KMS-11 (cell line): ENCODE data around the gene DIAPH3.

Experiments
- H2AFZ ChIP-seq: fragments of 200-600 bp; sonication (generic); 2 replicates; pipeline ENCODE4 v1.6.1; 2016; ENCODE audit warnings: antibody characterized with exemption, mixed run types, low read depth
- H3K27ac ChIP-seq: fragments of 200-600 bp; sonication (generic); 2 replicates; pipeline ENCODE4 v1.6.1; 2016; ENCODE audit warnings: mild to moderate bottlenecking, mixed run types
- H3K27me3 ChIP-seq: fragments of 200-600 bp; sonication (generic); 2 replicates; pipeline ENCODE4 v1.6.1; 2017; ENCODE audit warnings: mild to moderate bottlenecking, low read depth, mixed run types, moderate library complexity; ENCODE audit not compliant: insufficient read depth
- H3K36me3 ChIP-seq: fragments of 200-600 bp; sonication (generic); 2 replicates; pipeline ENCODE4 v1.6.1; 2017; ENCODE audit warnings: mild to moderate bottlenecking, mixed run types; ENCODE audit not compliant: insufficient read depth
- H3K4me1 ChIP-seq: fragments of 200-600 bp; sonication (generic); 2 replicates; pipeline ENCODE4 v1.6.1; 2016; ENCODE audit warnings: mild to moderate bottlenecking, low read depth, mixed run types; ENCODE audit not compliant: poor library complexity, severe bottlenecking
- H3K4me2 ChIP-seq: fragments of 200-600 bp; sonication (generic); 2 replicates; pipeline ENCODE4 v1.7.0; 2016; ENCODE audit warnings: mild to moderate bottlenecking, mixed run types
- H3K4me3 ChIP-seq: fragments of 200-600 bp; sonication (generic); IDR thresholded peaks from 2 replicates; pipeline ENCODE4 v1.6.1; 2017; ENCODE audit warnings: low read depth, low read length, mixed read lengths; ENCODE audit not compliant: insufficient read depth
- H3K79me2 ChIP-seq: fragments of 200-600 bp; sonication (generic); 2 replicates; pipeline ENCODE4 v1.6.1; 2016; ENCODE audit warnings: low read depth, mixed run types; ENCODE audit not compliant: insufficient read depth
- H3K9ac ChIP-seq: fragments of 200-600 bp; sonication (generic); 2 replicates; pipeline ENCODE4 v1.6.1; 2016; ENCODE audit warnings: mild to moderate bottlenecking, mixed run types
- H4K20me1 ChIP-seq: fragments of 200-600 bp; sonication (generic); 2 replicates; pipeline ENCODE4 v1.6.1; 2016; ENCODE audit warnings: mild to moderate bottlenecking, mixed run types; ENCODE audit not compliant: insufficient read depth
- TF ChIP-seq, protein P1 (sequence below): fragments of 200-600 bp; sonication (generic); conservative IDR thresholded peaks from 2 replicates; pipeline ENCODE4 v1.6.1; 2017; ENCODE audit warnings: low read depth, mild to moderate bottlenecking, antibody characterized with exemption, low read length, moderate library complexity, mixed read lengths

DIAPH3 gene

DNA sequence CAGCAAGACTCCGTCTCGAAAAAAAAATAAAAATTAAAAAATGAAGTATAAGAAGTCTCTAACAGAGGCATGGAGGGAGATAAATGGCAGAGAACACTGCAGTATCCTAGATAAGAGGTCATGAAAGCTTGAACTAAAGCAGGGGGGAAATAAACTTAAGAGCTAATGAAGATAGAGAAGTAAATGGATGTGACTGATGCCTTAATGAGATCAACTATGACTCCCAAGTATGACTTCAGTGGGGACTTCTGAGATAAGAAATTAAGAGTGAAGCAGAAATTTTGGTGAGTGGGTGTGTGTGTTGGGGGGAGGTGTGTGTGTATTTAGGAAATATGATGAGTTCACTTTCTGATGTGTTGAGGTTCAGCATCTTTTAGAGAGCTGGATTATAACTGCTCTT lies 55.1 kb downstream of the DIAPH3 start:
- Histone ChIP-seq H3K27me3 (no peaks in the 10 kb centered on the region), H3K4me3 (no peak overlapping the region), H3K79me2 (no peaks in the 10 kb centered on the region), H4K20me1 (no peaks in the 10 kb centered on the region), H2AFZ (no peak overlapping the region), H3K9ac (no peak overlapping the region), H3K4me2 (no peak overlapping the region), H3K4me1 (no peaks in the 10 kb centered on the region), H3K27ac (no peak overlapping the region), H3K36me3 (no peaks in the 10 kb centered on the region)
- TF ChIP-seq, protein P1, sequence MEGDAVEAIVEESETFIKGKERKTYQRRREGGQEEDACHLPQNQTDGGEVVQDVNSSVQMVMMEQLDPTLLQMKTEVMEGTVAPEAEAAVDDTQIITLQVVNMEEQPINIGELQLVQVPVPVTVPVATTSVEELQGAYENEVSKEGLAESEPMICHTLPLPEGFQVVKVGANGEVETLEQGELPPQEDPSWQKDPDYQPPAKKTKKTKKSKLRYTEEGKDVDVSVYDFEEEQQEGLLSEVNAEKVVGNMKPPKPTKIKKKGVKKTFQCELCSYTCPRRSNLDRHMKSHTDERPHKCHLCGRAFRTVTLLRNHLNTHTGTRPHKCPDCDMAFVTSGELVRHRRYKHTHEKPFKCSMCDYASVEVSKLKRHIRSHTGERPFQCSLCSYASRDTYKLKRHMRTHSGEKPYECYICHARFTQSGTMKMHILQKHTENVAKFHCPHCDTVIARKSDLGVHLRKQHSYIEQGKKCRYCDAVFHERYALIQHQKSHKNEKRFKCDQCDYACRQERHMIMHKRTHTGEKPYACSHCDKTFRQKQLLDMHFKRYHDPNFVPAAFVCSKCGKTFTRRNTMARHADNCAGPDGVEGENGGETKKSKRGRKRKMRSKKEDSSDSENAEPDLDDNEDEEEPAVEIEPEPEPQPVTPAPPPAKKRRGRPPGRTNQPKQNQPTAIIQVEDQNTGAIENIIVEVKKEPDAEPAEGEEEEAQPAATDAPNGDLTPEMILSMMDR: no peak

DNA sequence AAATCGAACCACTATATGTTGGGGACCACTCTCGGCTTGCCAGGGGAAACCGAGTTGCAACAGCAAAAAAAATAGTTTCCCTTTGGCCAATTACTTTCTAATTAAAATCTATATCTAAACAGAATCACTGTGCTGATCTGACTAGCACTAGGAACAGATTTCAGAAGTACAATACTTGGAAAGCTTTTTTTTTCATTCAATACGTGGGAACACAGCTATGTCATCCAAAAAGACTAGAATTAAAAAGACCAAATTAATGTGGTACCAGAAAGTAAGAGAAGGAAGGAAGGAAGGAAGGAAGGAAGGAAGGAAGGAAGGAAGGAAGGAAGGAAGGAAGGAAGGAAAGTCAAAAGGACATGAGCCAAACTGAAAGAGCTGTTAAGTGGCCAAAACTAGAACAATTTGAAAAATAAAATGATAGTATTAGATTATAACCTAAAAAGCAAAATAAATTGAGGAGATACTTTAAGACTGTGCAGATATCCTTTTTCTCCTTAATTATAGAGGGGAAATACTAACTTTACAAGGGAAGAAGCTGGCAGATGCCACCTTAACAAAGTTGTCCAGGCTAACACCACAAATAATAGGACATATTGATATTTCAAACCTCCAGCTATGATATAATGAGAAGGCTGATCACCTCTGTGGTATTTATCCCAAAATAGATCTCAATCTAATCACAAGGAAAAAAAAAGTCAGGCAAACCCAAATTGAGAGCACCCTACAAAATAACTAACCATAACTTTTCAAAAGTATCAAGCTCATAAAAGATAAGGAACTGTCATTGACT lies 63.9 kb downstream of the DIAPH3 start:
- Histone ChIP-seq H3K9ac (no peak overlapping the region), H2AFZ (no peak overlapping the region), H3K4me1 (no peaks in the 10 kb centered on the region), H3K79me2 (no peaks in the 10 kb centered on the region), H3K4me2 (no peak overlapping the region), H3K4me3 (no peak overlapping the region), H3K27me3 (no peaks in the 10 kb centered on the region), H3K27ac (no peak overlapping the region), H3K36me3 (no peaks in the 10 kb centered on the region), H4K20me1 (no peaks in the 10 kb centered on the region)
- TF ChIP-seq, protein P1: no peak

DNA sequence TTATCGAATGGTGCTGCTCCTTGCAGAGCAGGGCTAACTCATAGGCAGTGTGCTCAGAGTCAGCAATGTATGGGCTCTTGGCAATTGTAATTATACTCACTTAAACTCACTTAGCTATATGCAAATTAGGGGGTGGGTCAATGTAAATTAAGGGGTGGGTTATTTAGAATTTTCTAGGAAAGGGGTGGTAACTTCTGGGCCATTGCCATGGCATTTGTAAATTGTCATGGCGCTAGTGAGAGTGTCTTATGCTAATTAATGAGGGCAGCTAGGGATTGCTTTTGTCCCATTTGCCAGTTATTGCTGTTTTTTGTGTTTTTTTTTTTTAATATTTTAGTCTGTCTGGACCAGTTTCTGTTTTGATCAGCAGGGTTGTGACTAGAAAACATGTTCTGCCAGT lies 68.4 kb downstream of the DIAPH3 start:
- Histone ChIP-seq H2AFZ (no peak overlapping the region), H3K79me2 (no peaks in the 10 kb centered on the region), H3K9ac (no peak overlapping the region), H3K36me3 (no peaks in the 10 kb centered on the region), H3K4me1 (no peaks in the 10 kb centered on the region), H3K27me3 (no peaks in the 10 kb centered on the region), H3K4me3 (no peak overlapping the region), H3K4me2 (no peak overlapping the region), H4K20me1 (no peaks in the 10 kb centered on the region), H3K27ac (no peak overlapping the region)
- TF ChIP-seq, protein P1: no peak

DNA sequence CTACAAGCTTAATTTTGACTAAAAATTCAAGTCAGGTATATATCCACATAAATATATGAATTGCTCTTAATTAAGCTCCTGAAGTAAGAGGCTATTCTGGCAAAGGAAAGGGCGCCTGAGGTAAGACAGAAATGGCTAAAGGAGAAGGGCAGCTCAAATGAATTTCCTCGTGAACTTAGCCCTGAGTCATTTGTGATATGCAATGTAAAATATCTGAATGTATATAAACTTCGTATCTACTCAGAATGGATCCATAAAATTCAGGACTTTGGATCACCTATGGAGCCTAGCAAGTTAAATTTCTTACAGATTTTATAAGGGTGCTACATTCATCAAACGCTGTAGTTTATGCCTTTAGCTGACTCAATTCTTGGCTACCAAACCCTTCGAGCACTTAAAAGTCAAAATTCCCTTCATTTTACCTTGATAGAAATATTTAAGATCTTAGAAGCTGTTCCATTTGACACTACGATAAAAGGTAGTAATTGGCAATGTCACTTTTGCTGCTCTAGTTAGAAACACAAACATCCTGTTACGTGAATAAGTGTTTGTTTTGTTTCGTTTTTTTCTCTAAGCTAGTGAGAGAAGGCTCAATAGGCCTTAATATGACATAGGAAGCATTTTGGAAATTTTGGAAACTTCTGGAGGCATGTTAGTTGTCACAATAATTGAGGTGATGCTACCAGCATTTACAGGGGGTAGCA lies 69.2 kb downstream of the DIAPH3 start:
- TF ChIP-seq, protein P1: no peak
- Histone ChIP-seq H3K4me3 (no peak overlapping the region), H3K36me3 (no peaks in the 10 kb centered on the region), H2AFZ (no peak overlapping the region), H4K20me1 (no peaks in the 10 kb centered on the region), H3K4me2 (no peak overlapping the region), H3K79me2 (no peaks in the 10 kb centered on the region), H3K4me1 (no peaks in the 10 kb centered on the region), H3K9ac (no peak overlapping the region), H3K27ac (no peak overlapping the region), H3K27me3 (no peaks in the 10 kb centered on the region)
